PC-9 (cell line): ENCODE measurements around the gene OR2H2. TPM values are rescaled to one million over a fixed set of nuclear protein-coding genes. Genes with fewer than 3 reads are reported as not detected.

Experiments
- BruUV-seq: library from RNA; stranded (reverse); fragments of 400-500 nt; replicated peaks from 2 replicates; lab custom pipeline; 2021; lab: Mats Ljungman, UMichigan
- CTCF ChIA-PET: fragments of 300-600 bp; sonication (Branson Sonifier 250); formaldehyde crosslinking; loops from one replicate; lab custom pipeline; 2022; ENCODE audit warnings: antibody characterized with exemption; lab: Charles Lee
- POLR2A ChIA-PET: fragments of 300-600 bp; sonication (Branson Sonifier 250); formaldehyde crosslinking; loops from one replicate; lab custom pipeline; 2022; ENCODE audit warnings: antibody characterized with exemption; ENCODE audit not compliant: unreplicated experiment; lab: Charles Lee
- DNase-seq, 2 experiments: peaks; one replicate each; pipeline versions ENCODE4 v3.0.0 to v3.0.0-alpha.2; 2015 to 2022; ENCODE audit warnings: mixed read lengths in 1 of 2
- H2AFZ ChIP-seq: fragments of 200-600 bp; sonication (generic); 2 replicates; pipeline ENCODE4 v1.8.1; 2017; ENCODE audit warnings: antibody characterized with exemption
- H3F3A ChIP-seq: fragments of 200-600 bp; sonication (generic); 2 replicates; pipeline ENCODE4 v1.8.1; 2017; ENCODE audit warnings: antibody characterized with exemption, mild to moderate bottlenecking, low read depth; ENCODE audit not compliant: insufficient read depth
- H3K27ac ChIP-seq: fragments of 200-600 bp; sonication (generic); 2 replicates; pipeline ENCODE4 v1.6.1; 2016; ENCODE audit warnings: mixed run types
- H3K27me3 ChIP-seq: fragments of 200-600 bp; sonication (generic); 2 replicates; pipeline ENCODE4 v1.6.1; 2016; ENCODE audit warnings: low read depth, mixed run types; ENCODE audit not compliant: insufficient read depth
- H3K36me3 ChIP-seq: fragments of 200-600 bp; sonication (generic); 2 replicates; pipeline ENCODE4 v1.6.1; 2016; ENCODE audit warnings: low read depth, mixed run types
- H3K4me1 ChIP-seq: fragments of 200-600 bp; sonication (generic); replicated peaks from 2 replicates; pipeline ENCODE4 v1.6.1; 2016; ENCODE audit warnings: mixed run types; ENCODE audit not compliant: insufficient read depth
- H3K4me2 ChIP-seq: fragments of 200-600 bp; sonication (generic); 2 replicates; pipeline ENCODE4 v1.6.1; 2017; ENCODE audit warnings: mixed run types
- H3K4me3 ChIP-seq: fragments of 200-600 bp; sonication (generic); 2 replicates; pipeline ENCODE4 v1.6.1; 2016; ENCODE audit warnings: mixed run types
- H3K79me2 ChIP-seq: fragments of 200-600 bp; sonication (generic); 2 replicates; pipeline ENCODE4 v1.6.1; 2017; ENCODE audit warnings: low read depth, mixed run types
- H3K9me2 ChIP-seq: fragments of 200-600 bp; sonication (generic); 2 replicates; pipeline ENCODE4 v1.8.1; 2017; ENCODE audit warnings: mild to moderate bottlenecking; ENCODE audit not compliant: insufficient read depth
- H3K9me3 ChIP-seq: fragments of 200-600 bp; sonication (generic); 2 replicates; pipeline ENCODE4 v1.8.1; 2016; ENCODE audit warnings: low read depth; ENCODE audit not compliant: insufficient read depth
- H4K20me1 ChIP-seq: fragments of 200-600 bp; sonication (generic); 2 replicates; pipeline ENCODE4 v1.8.1; 2017; ENCODE audit not compliant: insufficient read depth
- CTCF ChIP-seq: fragments of 200-600 bp; sonication (generic); conservative IDR thresholded peaks from 2 replicates; pipeline ENCODE4 v1.6.1; 2017; ENCODE audit warnings: mixed run types, antibody characterized with exemption, mild to moderate bottlenecking, moderate library complexity
- EZH2 ChIP-seq: fragments of 200-600 bp; sonication (generic); IDR thresholded peaks from 2 replicates; pipeline ENCODE4 v1.8.0; 2017; ENCODE audit warnings: antibody characterized with exemption, low read depth
- intact Hi-C: fragments of 100-400 bp; cut with micrococcal nuclease; formaldehyde crosslinking; loops from one replicate; pipeline ENCODE4 v1.10.0; 2022; ENCODE audit not compliant: unreplicated experiment
- total RNA-seq: library from RNA; stranded (reverse); gene quantifications from 2 replicates; pipeline ENCODE4 v1.2.3, GENCODE V29; 2021

Gene OR2H2
- total RNA-seq, 1 experiment from 2014 or later, result not detected

- ChIA-PET POLR2A (no interaction called here), CTCF (interaction anchor here (0.7 kb wide), 1 partner anchor 857 kb away, joined by 11 read pairs; no protein-coding TSS in a partner anchor)
- no peak overlapping the region for H3K27ac ChIP-seq
Observed at GRCh38 chr6:29598172-29598747, 13.3 kb downstream of the OR2H2 start.

GRCh38 chr6:29602564-29603361 is 17.8 kb downstream of the OR2H2 start:
- BruUV-seq, result no TSS peak
- CTCF ChIA-PET, result no interaction called here
- no peaks in the 10 kb centered on the region for H3K36me3 ChIP-seq

More at GRCh38 chr6:29598172-29598747, 13.3 kb downstream of the OR2H2 start:
- Histone ChIP-seq H3K4me1 (no peaks in the 10 kb centered on the region), H3K79me2 (no peaks in the 10 kb centered on the region), H3K9me3 (no peaks in the 10 kb centered on the region), H3K36me3 (no peaks in the 10 kb centered on the region), H4K20me1 (no peaks in the 10 kb centered on the region), H3F3A (no peaks in the 10 kb centered on the region), H2AFZ (no peak overlapping the region), H3K27me3 (peaks cover 11% of the 10 kb centered on the region; the same call in 1 of the 2 replicates), H3K4me3 (no peak overlapping the region), H3K9me2 (no peaks in the 10 kb centered on the region), H3K4me2 (no peak overlapping the region)
- DNase-seq, result no peak
- intact Hi-C loops, result no loop called here
- TSS peak; percentile 40 for BruUV-seq
- TF ChIP-seq CTCF (no peak), EZH2 (no peak)

GRCh38 chr6:29603456-29603855 is 18.5 kb downstream of the OR2H2 start:
- ChIA-PET CTCF (no interaction called here), POLR2A (no interaction called here)
- Histone ChIP-seq H3K4me3 (no peak overlapping the region), H3K9me3 (no peaks in the 10 kb centered on the region), H4K20me1 (no peaks in the 10 kb centered on the region), H3K27me3 (no peaks in the 10 kb centered on the region), H3K4me1 (no peaks in the 10 kb centered on the region), H3K4me2 (no peak overlapping the region), H3K36me3 (no peaks in the 10 kb centered on the region), H3K27ac (no peak overlapping the region), H2AFZ (no peak overlapping the region), H3K9me2 (no peaks in the 10 kb centered on the region), H3F3A (no peaks in the 10 kb centered on the region), H3K79me2 (no peaks in the 10 kb centered on the region)
- intact Hi-C loops, result no loop called here
- BruUV-seq, result no TSS peak
- no peak for DNase-seq
- TF ChIP-seq EZH2, result no peak
- TF ChIP-seq CTCF, result no peak

More at GRCh38 chr6:29602564-29603361, 17.8 kb downstream of the OR2H2 start:
- Histone ChIP-seq H3K9me2 (no peaks in the 10 kb centered on the region), H3K9me3 (no peaks in the 10 kb centered on the region), H3K4me3 (no peak overlapping the region), H3K27ac (no peak overlapping the region), H3K27me3 (no peaks in the 10 kb centered on the region), H3K79me2 (no peaks in the 10 kb centered on the region), H3K4me1 (no peaks in the 10 kb centered on the region), H3K4me2 (no peak overlapping the region), H2AFZ (no peak overlapping the region), H3F3A (no peaks in the 10 kb centered on the region), H4K20me1 (no peaks in the 10 kb centered on the region)
- TF ChIP-seq CTCF (peak; percentile 22; the same call in 1 of the 2 replicates), EZH2 (no peak)
- no peak for DNase-seq
- POLR2A ChIA-PET, result no interaction called here
- intact Hi-C loops, result no loop called here
